Stimulated activated CD8-positive, alpha-beta memory T cell treated with anti-CD3 and anti-CD28 coated beads, Interleukin-15, amount 100 ng/mL, for 1 hour (primary cell): Measurements from ENCODE around the gene RP9.

Experiments used
- DNase-seq: peaks from one replicate; pipeline ENCODE4 v3.0.0-alpha.2; 2020; ENCODE audit warnings: low read depth

The RP9 gene

GRCh38 chr7:33109005-33109757, at the start of gene RP9:
Gene RP9, minus strand, starts transcription at chr7:33109404. Its CDS starts 32 bp downstream, at chr7:33109372.
- DNase-seq, result peak; percentile 52

GRCh38 chr7:33157781-33158180, 48.6 kb upstream of the RP9 start:
- no peak for DNase-seq

GRCh38 chr7:33157311-33157710, 48.1 kb upstream of the RP9 start:
- DNase-seq, result no peak

GRCh38 chr7:33156441-33156840, 47.2 kb upstream of the RP9 start:
- DNase-seq, result no peak

- no peak for DNase-seq
Observed at GRCh38 chr7:33155811-33156210, 46.6 kb upstream of the RP9 start.

- DNase-seq, result no peak
Observed at GRCh38 chr7:33152087-33152486, 42.9 kb upstream of the RP9 start.

GRCh38 chr7:33145156-33145555, 36.0 kb upstream of the RP9 start:
- no peak for DNase-seq

- no peak for DNase-seq
Observed at GRCh38 chr7:33143996-33144718, 35.0 kb upstream of the RP9 start.

- no peak for DNase-seq
Observed at GRCh38 chr7:33142585-33142984, 33.4 kb upstream of the RP9 start.

GRCh38 chr7:33137103-33137502, 27.9 kb upstream of the RP9 start:
- DNase-seq, result no peak

- DNase-seq, result no peak
Observed at GRCh38 chr7:33130184-33130583, 21.0 kb upstream of the RP9 start.

GRCh38 chr7:33129806-33130153, 20.6 kb upstream of the RP9 start:
- no peak for DNase-seq

- DNase-seq, result peak; percentile 80
Observed at GRCh38 chr7:33128990-33129805, 20.0 kb upstream of the RP9 start, which contains the start of gene BBS9. Gene BBS9, plus strand, starts transcription at chr7:33129564. Its CDS starts 16,689 bp downstream, at chr7:33146253.

- no peak for DNase-seq
Observed at GRCh38 chr7:33128631-33128989, 19.4 kb upstream of the RP9 start.

GRCh38 chr7:33127085-33127484, 17.9 kb upstream of the RP9 start:
- DNase-seq, result no peak

- DNase-seq, result no peak
Observed at GRCh38 chr7:33118383-33118782, 9.2 kb upstream of the RP9 start.

- DNase-seq, result no peak
Observed at GRCh38 chr7:33114976-33115375, 5.8 kb upstream of the RP9 start.

- DNase-seq, result no peak
Observed at GRCh38 chr7:33111614-33112013, 2.4 kb upstream of the RP9 start.

GRCh38 chr7:33109758-33110238, 594 bp upstream of the RP9 start:
- DNase-seq, result no peak

GRCh38 chr7:33108554-33109004, 625 bp downstream of the RP9 start:
- no peak for DNase-seq

GRCh38 chr7:33107136-33108066, 1.8 kb downstream of the RP9 start:
- DNase-seq, result no peak
